Activated CD4-positive, alpha-beta T cell treated with anti-CD3 and anti-CD28 coated beads for 48 hours (primary cell): ENCODE measurements around the gene CD44.
"Not testable (repeated sequence)": the region's sequence is repeated elsewhere in the genome, so short reads cannot be mapped to it uniquely, and the experiment has no call there.

ENCODE experiments used
- DNase-seq: peaks from one replicate; pipeline ENCODE4 v3.0.0-alpha.2; 2020

CD44 gene

DNA sequence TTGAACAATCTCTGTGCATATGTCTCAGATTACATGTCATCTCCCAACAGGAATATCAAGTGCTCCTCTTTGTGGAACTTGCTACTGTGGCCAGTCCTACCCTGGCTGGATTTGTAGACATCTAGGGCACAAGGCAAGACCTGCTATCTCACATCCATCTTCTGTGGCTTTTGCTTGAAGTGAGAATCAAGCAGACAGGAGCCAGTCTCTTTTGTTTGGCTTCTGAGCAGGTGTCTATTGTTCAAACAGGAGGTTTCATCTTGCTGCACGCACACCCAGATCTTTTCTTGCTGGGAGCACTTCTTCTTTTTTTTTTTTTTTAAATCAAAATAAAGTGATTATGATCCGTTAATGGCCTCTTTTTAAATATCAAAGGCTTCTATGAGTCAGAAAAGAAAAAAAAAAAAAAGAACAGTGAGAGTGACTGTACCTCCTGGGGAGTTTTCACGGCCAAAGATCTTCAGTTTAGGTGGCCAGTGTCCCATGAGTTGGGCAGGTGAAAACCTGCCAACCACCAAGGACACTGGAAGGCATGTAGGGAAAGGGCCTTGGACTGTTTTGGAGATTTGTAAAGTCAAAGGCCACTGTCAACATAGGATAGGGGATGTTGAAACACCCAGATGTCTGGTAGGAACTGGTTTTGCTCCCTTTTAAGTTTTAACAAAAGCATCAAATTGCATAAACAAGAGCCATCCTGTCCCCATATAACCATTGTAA, 78.1 kb downstream of the CD44 start:
- DNase-seq = no peak

DNA sequence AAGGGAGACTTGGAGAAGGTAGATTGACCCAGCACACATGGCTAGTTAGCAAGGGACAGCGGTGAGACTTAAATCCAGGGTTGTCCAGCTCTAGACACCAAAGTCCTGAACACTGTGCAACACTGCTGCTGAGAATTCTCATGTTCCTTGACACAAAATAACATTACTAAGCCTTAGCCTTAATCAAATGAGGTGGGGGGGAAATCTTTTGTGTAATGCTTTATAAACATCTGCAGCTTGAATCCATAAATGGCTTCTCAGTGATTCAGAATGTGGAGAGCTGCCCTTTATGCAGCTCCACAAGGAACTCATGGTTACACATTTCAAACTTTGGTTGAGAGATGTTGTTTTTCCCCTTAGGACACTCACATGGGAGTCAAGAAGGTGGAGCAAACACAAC, 80.0 kb downstream of the CD44 start:
- DNase-seq = no peak

DNA sequence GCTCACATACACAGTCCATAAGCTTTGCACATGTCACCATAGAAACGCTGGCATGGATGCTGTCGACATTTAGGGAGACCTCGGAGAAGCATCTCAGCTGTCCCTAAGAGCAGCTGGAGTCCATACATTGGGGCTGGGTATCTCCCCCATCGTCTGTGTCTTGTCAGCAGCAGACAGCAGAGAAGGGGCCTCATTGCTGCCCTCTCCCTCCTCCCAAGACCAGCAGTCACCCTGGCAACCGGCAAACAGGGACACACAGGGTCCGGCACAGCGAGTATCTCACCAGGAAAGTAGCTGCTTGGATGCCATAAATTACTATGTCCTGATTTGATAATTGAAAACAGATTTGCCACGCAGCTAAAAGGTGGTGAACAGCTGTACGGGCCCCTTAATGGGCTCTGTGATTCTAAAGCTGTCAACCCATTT, 84.4 kb downstream of the CD44 start:
- DNase-seq = no peak

DNA sequence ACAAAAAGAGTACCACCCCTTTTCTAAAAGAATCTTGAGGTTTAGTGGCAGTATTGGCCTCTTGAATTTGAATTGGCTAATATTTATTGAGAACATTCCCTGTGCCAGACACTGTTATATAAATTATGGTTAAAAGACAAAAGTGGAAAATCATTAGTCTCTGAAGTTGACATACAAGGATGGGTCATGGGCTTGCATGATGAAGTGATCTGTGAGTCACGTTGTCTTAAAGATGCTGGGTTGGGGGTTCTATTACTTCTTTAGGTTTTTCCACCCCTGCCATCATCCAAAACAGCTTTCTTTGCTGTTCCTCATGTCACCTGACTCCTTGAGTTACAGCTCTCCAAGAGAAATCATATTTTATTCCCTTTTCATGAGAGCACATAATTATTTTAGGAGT, 85.0 kb downstream of the CD44 start:
- no peak for DNase-seq

DNA sequence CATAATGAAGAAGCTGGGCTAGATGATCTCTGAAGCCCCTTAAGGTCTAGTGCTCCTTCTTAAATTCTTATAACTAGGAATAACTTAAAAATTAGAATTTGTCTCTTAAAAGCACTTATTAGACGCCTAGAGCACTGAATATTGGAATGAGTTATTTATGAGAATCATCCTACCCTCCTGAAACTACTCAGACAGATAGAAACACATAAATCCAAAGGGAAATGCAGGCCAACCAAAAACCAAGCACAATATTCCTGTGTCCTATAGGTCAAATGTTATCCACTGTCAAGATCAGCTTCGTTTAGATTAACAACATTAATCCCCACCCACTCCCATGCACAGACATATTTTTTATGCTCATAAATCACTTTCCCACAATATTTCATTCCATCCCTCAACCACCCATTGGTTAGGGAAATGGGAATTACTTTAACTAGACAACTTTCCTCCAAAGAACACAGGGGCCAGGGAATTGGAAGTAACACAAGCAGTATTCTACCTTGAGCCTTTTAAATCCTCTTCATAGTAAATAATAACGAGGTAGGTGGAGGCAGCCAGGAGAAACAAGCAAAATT, 87.1 kb downstream of the CD44 start:
- no peak for DNase-seq

DNA sequence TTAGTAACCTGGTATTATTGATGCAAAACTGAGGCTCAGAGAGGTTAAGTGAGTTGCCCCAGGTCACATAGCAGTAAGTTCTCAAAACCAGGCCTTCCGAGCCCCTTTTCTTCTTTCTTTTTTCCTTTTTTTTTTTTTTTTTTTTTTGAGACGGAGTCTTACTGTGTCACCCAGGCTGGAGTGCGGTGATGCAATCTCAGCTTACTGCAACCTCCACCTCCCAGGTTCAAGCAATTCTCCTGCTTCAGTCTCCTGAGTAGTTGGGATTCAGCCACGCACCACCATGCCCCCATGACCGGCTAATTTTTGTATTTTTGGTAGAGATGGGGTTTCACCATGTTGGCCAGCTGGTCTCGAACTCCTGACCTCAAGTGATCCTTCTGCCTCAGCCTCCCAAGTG, 87.8 kb downstream of the CD44 start:
- not testable (repeated sequence) for DNase-seq

DNA sequence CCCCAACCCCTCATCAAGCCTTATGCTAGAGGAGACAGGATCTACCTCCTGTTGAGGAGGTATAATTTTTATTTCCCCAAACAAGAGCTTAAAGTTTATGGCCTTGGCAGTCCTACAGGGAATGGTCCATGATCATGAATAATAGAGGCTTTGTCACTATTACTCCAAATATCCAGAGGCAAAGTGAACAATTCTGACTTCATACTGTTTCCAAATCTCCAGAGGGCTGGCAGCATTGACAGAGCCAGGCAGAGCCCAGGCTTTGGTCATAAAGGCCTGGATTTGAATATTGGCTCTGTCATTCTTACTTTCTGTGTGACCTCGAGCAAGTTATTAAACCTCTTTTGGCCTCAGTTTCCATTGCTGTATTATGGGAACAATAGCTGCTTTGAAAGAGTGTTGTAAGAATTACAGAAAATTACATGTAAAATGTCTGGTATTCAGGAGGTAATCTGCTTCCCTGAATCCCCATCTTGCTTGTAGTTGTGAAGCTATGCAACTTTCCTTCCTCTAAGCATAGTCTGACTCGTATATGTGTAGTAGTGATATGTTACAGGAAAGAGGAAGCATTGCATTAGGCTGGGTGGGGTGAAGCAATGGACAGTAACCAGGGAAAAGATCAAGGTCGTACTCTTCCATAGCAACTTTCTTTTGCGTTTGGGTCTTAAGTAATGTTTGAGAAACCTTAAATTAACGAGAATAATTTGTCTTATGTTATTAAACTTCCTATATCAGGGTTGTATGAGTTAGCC, 88.8 kb downstream of the CD44 start:
- no peak for DNase-seq

DNA sequence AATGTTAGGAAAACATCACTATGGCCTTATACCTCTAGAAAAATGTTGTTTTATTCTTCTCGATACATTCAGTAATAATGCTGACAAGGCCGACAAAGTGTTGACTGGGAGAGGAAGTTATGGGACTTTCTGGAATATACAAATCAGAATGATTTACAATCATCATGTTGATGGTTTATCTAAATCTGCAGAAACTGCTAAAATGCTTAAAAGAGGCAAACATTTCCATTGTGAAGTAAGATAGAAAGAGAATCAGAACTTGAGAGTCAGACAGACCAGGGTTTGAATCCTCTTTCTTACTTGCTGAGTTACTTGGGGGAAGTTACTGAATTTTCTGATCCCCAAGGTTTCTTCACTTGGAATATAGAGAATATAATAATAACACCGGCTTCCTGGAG, 89.4 kb downstream of the CD44 start:
- DNase-seq = no peak

DNA sequence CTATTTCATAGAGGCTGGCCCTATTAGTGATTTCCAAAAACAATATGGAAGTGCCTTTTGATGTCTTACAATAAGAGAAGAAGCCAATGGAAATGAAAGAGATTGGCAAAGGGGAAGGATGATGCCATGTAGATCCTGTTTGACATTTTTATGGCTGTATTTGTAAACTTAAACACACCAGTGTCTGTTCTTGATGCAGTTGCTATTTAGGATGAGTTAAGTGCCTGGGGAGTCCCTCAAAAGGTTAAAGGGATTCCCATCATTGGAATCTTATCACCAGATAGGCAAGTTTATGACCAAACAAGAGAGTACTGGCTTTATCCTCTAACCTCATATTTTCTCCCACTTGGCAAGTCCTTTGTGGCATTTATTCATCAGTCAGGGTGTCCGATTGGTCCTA, 91.4 kb downstream of the CD44 start:
- no peak for DNase-seq

DNA sequence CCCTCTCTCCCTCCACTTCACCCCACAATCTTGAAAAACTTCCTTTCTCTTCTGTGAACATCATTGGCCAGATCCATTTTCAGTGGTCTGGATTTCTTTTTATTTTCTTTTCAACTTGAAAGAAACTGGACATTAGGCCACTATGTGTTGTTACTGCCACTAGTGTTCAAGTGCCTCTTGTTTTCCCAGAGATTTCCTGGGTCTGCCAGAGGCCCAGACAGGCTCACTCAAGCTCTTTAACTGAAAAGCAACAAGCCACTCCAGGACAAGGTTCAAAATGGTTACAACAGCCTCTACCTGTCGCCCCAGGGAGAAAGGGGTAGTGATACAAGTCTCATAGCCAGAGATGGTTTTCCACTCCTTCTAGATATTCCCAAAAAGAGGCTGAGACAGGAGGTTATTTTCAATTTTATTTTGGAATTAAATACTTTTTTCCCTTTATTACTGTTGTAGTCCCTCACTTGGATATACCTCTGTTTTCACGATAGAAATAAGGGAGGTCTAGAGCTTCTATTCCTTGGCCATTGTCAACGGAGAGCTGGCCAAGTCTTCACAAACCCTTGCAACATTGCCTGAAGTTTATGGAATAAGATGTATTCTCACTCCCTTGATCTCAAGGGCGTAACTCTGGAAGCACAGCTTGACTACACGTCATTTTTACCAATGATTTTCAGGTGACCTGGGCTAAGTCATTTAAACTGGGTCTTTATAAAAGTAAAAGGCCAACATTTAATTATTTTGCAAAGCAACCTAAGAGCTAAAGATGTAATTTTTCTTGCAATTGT, 92.3 kb downstream of the CD44 start:
- DNase-seq = no peak

DNA sequence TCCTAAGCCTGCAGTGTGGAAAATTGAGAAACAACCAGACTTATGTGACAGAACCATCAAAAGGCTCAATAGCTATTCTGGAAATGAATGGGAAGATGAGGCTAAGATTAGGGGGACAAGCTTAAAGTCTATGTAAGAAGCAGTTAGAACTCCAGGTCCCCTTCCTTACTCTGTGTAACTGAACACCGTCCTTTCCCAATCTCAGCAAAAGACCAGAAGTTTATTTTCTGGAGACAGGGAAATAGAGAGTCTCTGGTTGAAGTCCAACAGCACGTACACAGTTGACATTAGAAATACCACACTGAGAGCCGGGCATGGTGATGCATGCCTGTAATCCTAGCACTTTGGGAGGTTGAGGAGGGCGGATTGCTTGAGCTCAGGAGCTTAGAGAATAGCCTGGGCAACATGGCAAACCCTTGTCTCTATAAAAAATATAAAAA, 93.9 kb downstream of the CD44 start:
- DNase-seq = no peak

DNA sequence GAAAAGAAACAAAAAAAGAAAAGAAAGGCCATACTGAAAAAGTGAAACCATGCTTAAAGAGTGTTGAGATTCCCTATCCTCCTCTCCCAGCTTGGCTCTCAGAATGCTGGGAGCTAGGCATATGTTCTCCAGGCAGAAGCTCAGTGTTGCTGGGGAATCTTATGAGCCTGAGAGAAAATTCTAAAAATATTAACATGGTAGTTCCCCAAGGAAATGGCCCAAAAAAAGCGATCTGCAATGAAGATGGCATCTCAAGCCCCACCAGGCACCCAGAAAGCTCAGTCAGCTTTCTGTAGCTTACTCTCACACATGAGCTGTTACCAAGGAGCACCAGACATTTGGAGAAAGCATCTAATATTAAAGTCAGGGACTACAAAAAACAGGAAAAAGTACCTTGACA, 94.5 kb downstream of the CD44 start:
- no peak for DNase-seq

DNA sequence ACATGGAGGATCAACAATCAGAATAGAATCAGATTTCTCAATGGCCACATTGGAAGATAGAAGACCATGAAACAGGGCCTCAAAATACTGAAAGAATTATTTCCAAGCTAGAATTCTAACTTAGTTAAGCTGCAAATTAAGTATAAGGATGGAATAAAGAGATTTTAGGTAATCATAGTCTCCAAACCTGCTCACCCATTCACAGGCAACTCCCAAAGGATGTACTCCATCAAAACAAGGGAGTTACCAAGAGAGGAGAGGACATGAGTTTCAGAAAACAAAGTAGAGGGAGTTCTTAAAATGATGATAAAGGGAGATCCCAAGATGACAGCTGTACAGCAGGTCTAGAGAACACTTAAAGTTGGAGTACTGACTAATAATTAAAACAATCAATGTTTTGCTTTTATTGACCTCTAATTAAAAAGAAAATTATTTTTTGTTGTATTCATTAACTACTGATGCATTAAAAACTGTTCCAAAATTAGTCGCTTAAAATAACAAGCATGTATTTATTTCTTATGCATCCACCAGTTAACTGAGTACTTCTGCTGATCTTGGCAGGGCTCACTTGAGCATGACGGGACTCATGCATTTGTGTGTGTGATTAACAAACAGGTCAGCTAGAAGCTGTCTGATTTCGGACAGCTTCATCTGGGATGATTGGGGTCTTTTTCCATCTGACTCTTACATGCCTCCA, 95.6 kb downstream of the CD44 start:
- DNase-seq = no peak

DNA sequence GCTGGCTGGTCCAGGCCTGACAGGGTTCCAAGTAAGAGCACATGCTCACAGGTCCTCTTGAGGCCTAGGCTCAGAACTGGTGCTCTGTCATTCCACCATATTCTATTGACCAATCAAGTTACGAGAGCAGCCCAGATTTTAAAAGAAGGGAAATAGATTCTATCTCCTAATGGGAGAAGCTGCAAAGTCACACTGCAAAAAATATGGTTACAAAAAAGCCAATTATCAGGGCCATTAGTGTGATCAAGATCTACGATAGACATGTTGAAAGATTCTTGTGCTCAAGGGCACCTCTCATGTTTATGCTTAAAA, 96.1 kb downstream of the CD44 start:
- DNase-seq = no peak

DNA sequence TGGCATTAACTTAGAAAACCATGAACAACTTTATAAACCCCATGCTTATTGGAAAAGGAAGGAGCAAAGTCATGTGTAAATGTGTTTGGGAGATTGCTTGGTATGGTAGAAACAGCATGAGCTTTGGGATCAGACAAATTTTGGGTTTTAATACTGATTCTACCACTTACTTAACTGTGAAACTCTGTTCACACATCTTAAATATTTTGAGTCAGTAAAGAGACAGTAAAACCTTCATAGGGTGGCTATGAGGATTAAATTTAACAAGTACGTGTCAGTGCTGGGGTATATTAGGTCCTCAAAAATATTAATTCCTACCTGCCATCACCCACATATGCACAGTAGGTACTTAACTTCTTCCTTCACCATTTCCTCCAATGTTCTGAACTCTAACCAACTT, 96.5 kb downstream of the CD44 start:
- DNase-seq = no peak

DNA sequence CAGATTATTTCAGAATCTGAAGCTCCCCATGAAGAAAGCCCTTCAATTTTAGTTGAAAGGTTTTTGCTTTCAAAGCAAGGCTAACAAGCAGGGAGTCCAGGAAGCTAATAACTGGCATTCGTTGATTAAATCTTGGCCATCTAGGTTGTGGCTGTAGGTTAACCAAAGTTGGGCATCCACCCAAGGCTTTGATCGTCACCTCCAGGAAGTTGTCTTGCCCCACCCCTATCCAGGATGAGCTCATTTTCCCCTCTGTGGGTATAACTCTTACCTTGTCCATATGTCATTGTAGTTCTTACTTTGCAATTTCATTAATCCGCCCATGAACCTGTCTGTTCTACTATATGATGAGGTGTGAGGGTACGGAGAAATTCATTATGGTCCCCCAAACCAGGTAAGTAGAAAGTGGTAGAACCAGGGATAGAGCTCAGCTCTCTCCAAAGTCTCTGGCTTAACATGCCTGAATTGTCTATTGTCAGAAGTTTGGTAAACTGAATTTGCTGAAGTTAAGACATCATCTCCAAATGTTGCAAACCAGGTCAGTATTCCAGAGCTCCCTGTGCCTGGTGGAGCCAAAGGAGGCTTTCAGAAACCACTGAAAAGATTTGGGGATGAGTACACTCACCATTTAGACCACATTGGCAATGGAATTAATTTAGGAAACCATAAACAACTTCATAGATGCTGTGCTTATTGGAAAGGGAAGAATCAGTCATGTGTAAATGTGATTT, 97.1 kb downstream of the CD44 start:
- DNase-seq = peak; percentile 69

DNA sequence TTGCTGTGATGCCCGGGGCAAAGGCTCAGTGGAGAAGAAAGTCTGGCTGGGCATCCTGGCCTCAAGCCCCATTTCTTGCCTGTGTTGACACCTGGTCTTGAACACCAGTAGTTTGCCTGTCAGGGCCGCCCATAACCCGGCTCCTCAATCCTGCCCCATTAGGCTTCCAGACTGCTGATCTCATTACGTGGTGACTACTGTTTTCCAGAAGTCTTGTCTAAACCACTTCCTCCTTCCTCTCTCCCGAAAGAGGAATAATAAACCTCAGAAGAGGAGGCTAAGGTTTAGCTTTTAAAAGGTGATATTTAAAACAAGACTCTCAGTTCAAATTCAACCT, 97.7 kb downstream of the CD44 start:
- no peak for DNase-seq

DNA sequence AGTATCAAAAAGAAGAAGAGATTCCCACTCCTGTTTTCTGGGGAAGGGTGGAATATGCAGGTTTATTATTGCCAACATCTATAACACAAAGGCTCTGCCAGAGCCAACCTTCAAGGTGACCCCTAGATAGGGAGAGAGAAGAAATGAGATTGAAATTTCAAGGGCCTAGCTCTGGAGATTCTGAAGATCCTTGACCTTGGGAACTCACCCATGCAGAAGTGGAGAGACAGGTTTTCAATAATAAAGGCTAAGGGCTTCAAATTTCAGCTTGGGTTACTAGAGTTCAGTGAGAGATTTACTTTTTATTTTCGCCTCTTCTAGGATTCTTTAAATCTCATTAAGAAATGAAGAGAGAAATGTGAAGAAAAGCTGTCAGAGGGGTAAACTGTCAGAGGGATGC, 98.4 kb downstream of the CD44 start:
- DNase-seq = no peak

DNA sequence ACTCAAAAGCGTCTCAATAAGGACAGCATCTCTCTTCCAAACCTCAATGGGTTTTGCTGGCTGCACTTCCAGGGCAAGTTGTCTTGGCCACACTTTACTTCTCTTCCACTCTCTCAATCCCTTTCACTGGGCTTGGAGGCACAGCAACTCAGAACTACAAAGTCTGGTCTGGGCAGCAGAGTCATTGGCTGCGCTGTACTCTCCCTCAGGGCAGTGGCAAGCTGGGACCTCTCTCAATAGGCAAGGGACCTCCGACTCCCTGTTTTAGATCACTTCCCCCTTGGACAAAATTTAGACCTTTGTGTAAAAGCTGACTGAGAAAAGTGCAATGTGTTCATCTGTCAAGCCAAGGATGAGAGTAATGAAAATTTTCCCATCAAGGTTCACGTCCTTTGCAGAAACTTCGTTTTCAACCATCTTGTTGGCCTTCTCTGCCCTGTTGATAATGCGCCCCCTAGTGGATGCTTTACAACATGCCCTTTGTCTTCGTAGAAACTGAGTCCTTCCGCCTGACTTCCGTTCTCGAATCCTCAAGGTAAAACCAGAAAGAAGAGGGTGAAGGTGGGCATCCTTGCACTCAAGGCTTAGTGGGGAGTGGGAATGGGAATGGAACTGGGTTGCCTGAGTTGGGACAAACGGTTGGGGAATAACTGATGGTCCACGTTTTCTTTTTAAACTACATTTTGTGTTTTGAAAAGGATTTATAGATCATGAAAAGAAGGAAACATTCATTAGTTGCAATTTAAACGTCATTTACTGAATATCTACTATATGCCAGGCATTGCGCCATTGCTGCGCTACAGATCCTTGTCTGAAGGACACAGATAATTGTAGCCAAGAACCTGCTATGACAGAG, 99.1 kb downstream of the CD44 start:
- peak; percentile 73 for DNase-seq

DNA sequence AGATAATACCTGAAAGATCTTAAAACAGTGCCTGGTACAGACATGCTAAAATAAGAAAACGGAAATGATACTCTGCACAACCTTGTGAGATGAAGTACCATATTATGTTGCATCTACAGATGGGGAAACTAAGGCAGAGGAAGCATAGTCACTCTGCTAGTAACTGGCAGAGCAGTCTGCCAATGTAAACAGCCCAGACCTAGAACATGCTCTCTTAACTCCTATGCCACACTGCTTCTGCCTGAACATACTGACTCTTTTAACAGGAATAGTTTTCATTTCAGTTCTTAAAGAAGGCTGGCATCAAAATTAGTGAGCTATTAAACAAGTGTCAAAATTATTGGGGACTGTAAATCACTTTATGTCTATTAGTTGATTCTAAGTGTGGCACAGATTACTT, 99.9 kb downstream of the CD44 start:
- no peak for DNase-seq

DNA sequence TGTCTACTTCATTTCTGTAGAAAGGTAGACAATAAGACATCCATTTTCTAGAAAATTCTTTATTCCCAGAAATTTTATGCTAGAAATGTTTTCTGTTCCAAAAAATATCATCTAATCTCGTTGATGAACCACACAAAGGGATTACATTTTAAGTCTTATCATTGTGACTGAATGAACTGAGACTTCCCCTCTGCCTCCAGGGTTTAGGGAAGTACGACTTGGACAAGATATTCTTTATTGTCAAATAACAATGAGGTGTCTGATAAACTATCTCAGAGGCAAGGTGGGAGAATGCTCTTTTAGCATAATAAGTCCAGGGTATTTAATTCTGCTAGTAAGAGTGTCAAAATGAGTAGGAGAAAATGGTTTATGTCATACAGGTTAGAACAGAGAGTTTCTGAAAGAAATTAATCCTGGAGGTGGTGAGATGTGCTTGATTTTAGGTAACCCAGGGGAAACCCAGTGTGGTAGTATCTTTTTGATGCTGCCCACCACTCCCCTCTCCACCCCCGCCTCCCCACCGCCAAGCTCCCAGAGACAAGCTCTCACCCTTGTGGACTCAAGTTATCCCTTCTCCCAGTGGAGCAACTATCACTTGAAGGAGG, 100.6 kb downstream of the CD44 start:
- DNase-seq = no peak
